Adipocyte (in vitro differentiated cells): ENCODE results near the gene AEBP1.

Experiments
- DNase-seq: peaks from one replicate; pipeline ENCODE4 v3.0.0-alpha.2; 2015; ENCODE audit warnings: low read depth
- H3K27me3 ChIP-seq: replicated peaks from 2 replicates; pipeline ENCODE4 v1.7.0; 2013; ENCODE audit warnings: mild to moderate bottlenecking, low read length, moderate library complexity; ENCODE audit not compliant: control insufficient read depth, insufficient read depth
- H3K36me3 ChIP-seq: 2 replicates; pipeline ENCODE4 v1.7.0; 2013; ENCODE audit warnings: low read length, mild to moderate bottlenecking, moderate library complexity; ENCODE audit not compliant: control insufficient read depth, insufficient read depth, severe bottlenecking
- H3K4me1 ChIP-seq: 2 replicates; pipeline ENCODE4 v1.7.0; 2013; ENCODE audit warnings: mild to moderate bottlenecking, low read length, moderate library complexity; ENCODE audit not compliant: control insufficient read depth, insufficient read depth
- H3K4me3 ChIP-seq: 2 replicates; pipeline ENCODE4 v1.7.0; 2013; ENCODE audit warnings: mild to moderate bottlenecking, low read length, moderate library complexity
- H3K9ac ChIP-seq: 2 replicates; pipeline ENCODE4 v1.7.0; 2013; ENCODE audit warnings: mild to moderate bottlenecking, low read length, moderate library complexity
- H3K9me3 ChIP-seq: 2 replicates; pipeline ENCODE4 v1.7.0; 2013; ENCODE audit warnings: mild to moderate bottlenecking, low read length, moderate library complexity; ENCODE audit not compliant: control insufficient read depth

AEBP1 gene

GRCh38 chr7:44071726-44072363 lies 32.3 kb upstream of the AEBP1 start:
- Histone ChIP-seq H3K4me1 (peaks cover 12% of the 10 kb centered on the region), H3K9me3 (no peaks in the 10 kb centered on the region), H3K27me3 (no peaks in the 10 kb centered on the region), H3K9ac (peak overlapping the region; percentile 55), H3K36me3 (peaks cover 30% of the 10 kb centered on the region), H3K4me3 (no peak overlapping the region)
- no peak for DNase-seq

GRCh38 chr7:44072364-44073231 lies 31.5 kb upstream of the AEBP1 start:
- Histone ChIP-seq H3K9ac (peak overlapping the region; percentile 55), H3K4me1 (peaks cover 12% of the 10 kb centered on the region), H3K36me3 (peaks cover 38% of the 10 kb centered on the region), H3K27me3 (no peaks in the 10 kb centered on the region), H3K4me3 (no peak overlapping the region), H3K9me3 (no peaks in the 10 kb centered on the region)
- peak; percentile 94 for DNase-seq

GRCh38 chr7:44073664-44074348 lies 30.3 kb upstream of the AEBP1 start:
- H3K27me3 ChIP-seq: no peaks in the 10 kb centered on the region
- peaks cover 50% of the 10 kb centered on the region for H3K36me3 ChIP-seq
- no peak for DNase-seq
- no peaks in the 10 kb centered on the region for H3K9me3 ChIP-seq
- no peak overlapping the region for H3K9ac ChIP-seq
- H3K4me1 ChIP-seq: peaks cover 12% of the 10 kb centered on the region
- H3K4me3 ChIP-seq: no peak overlapping the region

GRCh38 chr7:44074349-44074695 lies 29.8 kb upstream of the AEBP1 start:
- peaks cover 55% of the 10 kb centered on the region for H3K36me3 ChIP-seq
- H3K27me3 ChIP-seq: no peaks in the 10 kb centered on the region
- H3K9me3 ChIP-seq: no peaks in the 10 kb centered on the region
- no peak overlapping the region for H3K4me3 ChIP-seq
- no peak for DNase-seq
- no peak overlapping the region for H3K9ac ChIP-seq
- peaks cover 12% of the 10 kb centered on the region for H3K4me1 ChIP-seq

GRCh38 chr7:44075296-44076075 lies 28.7 kb upstream of the AEBP1 start:
- H3K9ac ChIP-seq: no peak overlapping the region
- peaks cover 12% of the 10 kb centered on the region for H3K4me1 ChIP-seq
- no peaks in the 10 kb centered on the region for H3K9me3 ChIP-seq
- H3K36me3 ChIP-seq: peaks cover 67% of the 10 kb centered on the region
- no peaks in the 10 kb centered on the region for H3K27me3 ChIP-seq
- H3K4me3 ChIP-seq: no peak overlapping the region
- DNase-seq: no peak

- no peaks in the 10 kb centered on the region for H3K27me3 ChIP-seq
- H3K9ac ChIP-seq: no peak overlapping the region
- H3K36me3 ChIP-seq: peaks cover 67% of the 10 kb centered on the region
- H3K4me3 ChIP-seq: no peak overlapping the region
- no peak for DNase-seq
- H3K4me1 ChIP-seq: peaks cover 18% of the 10 kb centered on the region
- no peaks in the 10 kb centered on the region for H3K9me3 ChIP-seq
Measured at GRCh38 chr7:44076101-44076895, 27.8 kb upstream of the AEBP1 start.

- DNase-seq: no peak
- Histone ChIP-seq H3K36me3 (peaks cover 67% of the 10 kb centered on the region), H3K9me3 (no peaks in the 10 kb centered on the region), H3K9ac (no peak overlapping the region), H3K27me3 (no peaks in the 10 kb centered on the region), H3K4me1 (peaks cover 17% of the 10 kb centered on the region), H3K4me3 (no peak overlapping the region)
Measured at GRCh38 chr7:44077061-44077460, 27.1 kb upstream of the AEBP1 start.

- Histone ChIP-seq H3K4me3 (no peak overlapping the region), H3K9ac (peak overlapping the region; percentile 48), H3K4me1 (peaks cover 11% of the 10 kb centered on the region), H3K9me3 (no peaks in the 10 kb centered on the region), H3K36me3 (peaks cover 67% of the 10 kb centered on the region), H3K27me3 (no peaks in the 10 kb centered on the region)
- DNase-seq: no peak
Measured at GRCh38 chr7:44077681-44078091, 26.5 kb upstream of the AEBP1 start.

- no peak for DNase-seq
- H3K36me3 ChIP-seq: peaks cover 60% of the 10 kb centered on the region
- H3K27me3 ChIP-seq: no peaks in the 10 kb centered on the region
- peaks cover 13% of the 10 kb centered on the region for H3K4me1 ChIP-seq
- no peak overlapping the region for H3K9ac ChIP-seq
- H3K9me3 ChIP-seq: no peaks in the 10 kb centered on the region
- no peak overlapping the region for H3K4me3 ChIP-seq
Measured at GRCh38 chr7:44078521-44078920, 25.6 kb upstream of the AEBP1 start.

- Histone ChIP-seq H3K9me3 (no peaks in the 10 kb centered on the region), H3K36me3 (peaks cover 55% of the 10 kb centered on the region), H3K4me3 (no peak overlapping the region), H3K9ac (no peak overlapping the region), H3K4me1 (peaks cover 22% of the 10 kb centered on the region), H3K27me3 (no peaks in the 10 kb centered on the region)
- DNase-seq: no peak
Measured at GRCh38 chr7:44079331-44080021, 24.7 kb upstream of the AEBP1 start.
